Suppressor macrophage (primary cell): Measurements from ENCODE around the gene CIB4.

Experiments
- DNase-seq, 4 experiments: peaks; one replicate each; pipeline ENCODE4 v3.0.0-alpha.2; 2020 to 2022

Gene CIB4

GRCh38 chr2:26640331-26640745, 828 bp downstream of the CIB4 start:
- peak in 1 of 4 experiments; percentile 14 for DNase-seq

- no peak for DNase-seq
Measured at GRCh38 chr2:26639685-26640243, 1.4 kb downstream of the CIB4 start.

- DNase-seq = no peak
Measured at GRCh38 chr2:26637811-26638310, 3.3 kb downstream of the CIB4 start.

- no peak for DNase-seq
Measured at GRCh38 chr2:26636935-26637334, 4.2 kb downstream of the CIB4 start.

- no peak for DNase-seq
Measured at GRCh38 chr2:26635401-26635800, 5.8 kb downstream of the CIB4 start.

- DNase-seq = no peak
Measured at GRCh38 chr2:26634636-26635230, 6.4 kb downstream of the CIB4 start.

- peak; percentile 48 to 75 (median 61) for DNase-seq
Measured at GRCh38 chr2:26633993-26634595, 7.1 kb downstream of the CIB4 start.

- no peak for DNase-seq
Measured at GRCh38 chr2:26633351-26633945, 7.7 kb downstream of the CIB4 start.

- no peak for DNase-seq
Measured at GRCh38 chr2:26632624-26633185, 8.5 kb downstream of the CIB4 start.

- no peak for DNase-seq
Measured at GRCh38 chr2:26631401-26632170, 9.6 kb downstream of the CIB4 start.

GRCh38 chr2:26630669-26631360, 10.4 kb downstream of the CIB4 start:
- DNase-seq = no peak

- no peak for DNase-seq
Measured at GRCh38 chr2:26630235-26630634, 10.9 kb downstream of the CIB4 start.

GRCh38 chr2:26629751-26630150, 11.4 kb downstream of the CIB4 start:
- no peak for DNase-seq

GRCh38 chr2:26629346-26629630, 11.9 kb downstream of the CIB4 start:
- DNase-seq = no peak

GRCh38 chr2:26628561-26629345, 12.4 kb downstream of the CIB4 start:
- no peak for DNase-seq

- no peak for DNase-seq
Measured at GRCh38 chr2:26627350-26628105, 13.6 kb downstream of the CIB4 start.

GRCh38 chr2:26626606-26627005, 14.6 kb downstream of the CIB4 start:
- no peak for DNase-seq

- no peak for DNase-seq
Measured at GRCh38 chr2:26623541-26624495, 17.3 kb downstream of the CIB4 start.

- DNase-seq = no peak
Measured at GRCh38 chr2:26621469-26622199, 19.5 kb downstream of the CIB4 start.
